T-helper 2 cell (primary cell): ENCODE measurements around the gene AAR2.

Source experiments
- DNase-seq, 5 experiments: peaks; one replicate each; pipeline versions ENCODE4 v3.0.0 to v3.0.0-alpha.2; 2012 to 2022
- total RNA-seq, 2 donors: gene quantifications; one replicate each; lab custom pipeline; 2026; lab: John Stamatoyannopoulos, UW

The AAR2 gene, protein sequence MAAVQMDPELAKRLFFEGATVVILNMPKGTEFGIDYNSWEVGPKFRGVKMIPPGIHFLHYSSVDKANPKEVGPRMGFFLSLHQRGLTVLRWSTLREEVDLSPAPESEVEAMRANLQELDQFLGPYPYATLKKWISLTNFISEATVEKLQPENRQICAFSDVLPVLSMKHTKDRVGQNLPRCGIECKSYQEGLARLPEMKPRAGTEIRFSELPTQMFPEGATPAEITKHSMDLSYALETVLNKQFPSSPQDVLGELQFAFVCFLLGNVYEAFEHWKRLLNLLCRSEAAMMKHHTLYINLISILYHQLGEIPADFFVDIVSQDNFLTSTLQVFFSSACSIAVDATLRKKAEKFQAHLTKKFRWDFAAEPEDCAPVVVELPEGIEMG
- total RNA-seq: 22.4 to 23.2 reads per million in 2 donors

DNA sequence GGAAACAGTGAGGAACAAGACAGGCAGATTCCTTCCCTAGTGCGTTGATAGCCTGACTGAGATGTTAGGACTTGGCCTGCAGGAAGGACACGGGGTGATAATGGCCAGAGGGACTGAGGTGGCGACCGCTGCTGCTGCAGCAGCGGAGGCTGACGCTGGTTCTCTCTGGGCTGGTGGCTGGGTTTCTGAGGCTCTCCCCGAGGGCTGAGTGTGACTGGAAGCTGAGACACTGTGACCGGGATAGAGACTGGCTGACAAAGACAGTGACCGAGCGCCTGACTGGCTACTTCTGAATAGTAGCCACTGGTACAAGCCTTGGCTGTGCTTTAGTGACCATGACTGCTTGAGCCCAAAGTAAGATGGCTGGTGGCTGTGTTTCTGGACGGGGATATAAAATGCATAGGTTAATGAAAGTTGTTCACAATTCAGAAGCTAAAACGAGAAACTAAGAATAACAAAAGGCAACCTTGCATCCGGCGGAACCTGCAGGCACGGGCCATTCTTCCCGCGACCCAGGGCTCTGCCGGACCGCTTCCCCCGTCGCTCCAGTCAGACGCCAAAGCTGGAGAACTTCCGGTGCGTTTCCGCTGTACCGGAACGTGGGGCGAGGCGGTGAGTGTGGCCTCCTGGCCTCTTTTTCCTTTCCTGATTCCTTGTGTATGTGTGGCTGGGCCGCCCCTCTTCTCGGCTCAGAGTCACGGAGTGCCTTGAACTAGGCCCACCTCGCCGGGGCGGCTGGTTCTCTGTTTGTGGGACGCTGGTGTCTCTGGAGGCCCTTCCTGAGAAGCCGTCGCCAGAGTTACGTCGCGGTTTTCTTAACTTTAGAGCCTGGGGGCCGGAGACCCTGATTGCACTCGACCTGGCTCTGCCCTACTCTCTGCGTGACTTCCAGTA is at the start of gene AAR2:
Gene AAR2, plus strand, starts transcription at position 587 of the 894 bp plus-strand sequence. CDS start 3,391 bp downstream, outside the sequence.
- peak; percentile 24 to 89 (median 58) for DNase-seq

DNA sequence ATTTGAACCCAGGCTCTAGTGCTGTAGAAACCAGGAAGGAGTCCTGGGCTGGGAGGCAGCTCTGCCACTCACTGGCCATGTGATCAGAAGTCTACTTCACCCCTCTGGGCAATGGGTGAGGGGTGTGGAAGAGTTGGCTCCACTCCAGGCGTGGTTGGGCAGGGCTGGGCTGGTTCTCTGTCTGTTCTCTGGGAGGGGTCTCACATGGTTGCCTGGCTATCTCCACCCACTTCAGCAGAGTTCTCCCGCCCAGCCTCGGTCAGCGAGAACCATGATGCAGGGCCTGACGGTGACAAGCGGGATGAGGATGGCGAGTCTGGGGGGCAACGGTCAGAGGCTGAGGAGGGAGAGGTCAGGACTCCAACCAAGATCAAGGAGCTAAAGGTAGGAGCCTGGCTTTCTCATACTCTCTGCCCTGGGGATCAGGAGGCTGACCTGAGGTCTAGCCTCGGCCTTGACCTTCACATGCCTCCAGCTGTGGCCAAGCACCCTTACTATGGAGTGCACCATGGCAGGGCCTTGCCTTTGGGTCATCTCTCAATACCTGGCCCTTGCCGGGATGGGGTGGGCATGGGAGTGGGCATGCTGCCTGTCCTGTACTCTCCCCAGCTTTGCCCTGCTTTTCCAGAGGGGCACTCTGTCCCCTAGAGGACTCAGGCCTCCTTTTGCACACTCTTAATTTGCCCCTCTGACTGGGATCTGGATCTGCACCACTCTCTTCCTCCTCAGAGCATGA is 42.1 kb upstream of the AAR2 start:
- DNase-seq: no peak

DNA sequence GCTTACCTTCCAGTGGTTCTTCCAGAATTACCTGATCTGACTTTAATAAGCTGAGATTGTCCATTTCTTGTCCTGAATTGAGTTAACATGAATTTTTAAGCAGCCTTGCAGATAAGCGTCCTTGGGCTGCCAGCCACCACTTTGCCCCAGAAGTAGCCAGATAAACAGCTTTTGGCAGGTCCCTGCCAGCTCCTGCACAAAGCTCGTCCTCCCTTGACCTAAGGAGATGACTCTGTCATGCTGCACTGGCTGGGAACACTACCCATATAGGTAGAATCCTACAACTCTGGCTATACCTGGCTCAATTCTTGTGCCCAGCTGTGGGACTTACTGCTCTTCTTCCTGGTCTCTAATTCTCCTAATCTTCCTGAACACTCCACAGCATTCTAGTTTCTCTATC is 39.6 kb upstream of the AAR2 start:
- no peak for DNase-seq

DNA sequence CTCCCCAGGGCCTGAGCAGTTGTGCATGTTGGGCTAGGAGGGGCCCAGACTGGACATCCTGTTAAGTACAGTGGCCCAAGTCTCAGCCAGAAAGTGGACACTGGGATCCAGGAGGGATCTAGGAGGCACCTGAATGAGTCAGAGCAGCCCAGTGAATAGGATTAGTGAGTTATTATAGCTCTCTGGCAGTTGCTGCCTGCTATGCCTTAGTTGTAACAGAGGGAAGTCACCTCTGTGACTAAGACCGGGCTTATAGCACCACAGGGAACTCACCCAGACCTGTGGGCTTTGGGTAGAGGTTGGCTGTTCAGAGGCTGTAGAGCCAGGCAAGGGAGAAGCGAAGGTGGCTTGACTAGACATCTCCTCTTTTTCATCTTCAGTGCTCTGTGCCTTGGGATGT is 39.0 kb upstream of the AAR2 start:
- no peak for DNase-seq

DNA sequence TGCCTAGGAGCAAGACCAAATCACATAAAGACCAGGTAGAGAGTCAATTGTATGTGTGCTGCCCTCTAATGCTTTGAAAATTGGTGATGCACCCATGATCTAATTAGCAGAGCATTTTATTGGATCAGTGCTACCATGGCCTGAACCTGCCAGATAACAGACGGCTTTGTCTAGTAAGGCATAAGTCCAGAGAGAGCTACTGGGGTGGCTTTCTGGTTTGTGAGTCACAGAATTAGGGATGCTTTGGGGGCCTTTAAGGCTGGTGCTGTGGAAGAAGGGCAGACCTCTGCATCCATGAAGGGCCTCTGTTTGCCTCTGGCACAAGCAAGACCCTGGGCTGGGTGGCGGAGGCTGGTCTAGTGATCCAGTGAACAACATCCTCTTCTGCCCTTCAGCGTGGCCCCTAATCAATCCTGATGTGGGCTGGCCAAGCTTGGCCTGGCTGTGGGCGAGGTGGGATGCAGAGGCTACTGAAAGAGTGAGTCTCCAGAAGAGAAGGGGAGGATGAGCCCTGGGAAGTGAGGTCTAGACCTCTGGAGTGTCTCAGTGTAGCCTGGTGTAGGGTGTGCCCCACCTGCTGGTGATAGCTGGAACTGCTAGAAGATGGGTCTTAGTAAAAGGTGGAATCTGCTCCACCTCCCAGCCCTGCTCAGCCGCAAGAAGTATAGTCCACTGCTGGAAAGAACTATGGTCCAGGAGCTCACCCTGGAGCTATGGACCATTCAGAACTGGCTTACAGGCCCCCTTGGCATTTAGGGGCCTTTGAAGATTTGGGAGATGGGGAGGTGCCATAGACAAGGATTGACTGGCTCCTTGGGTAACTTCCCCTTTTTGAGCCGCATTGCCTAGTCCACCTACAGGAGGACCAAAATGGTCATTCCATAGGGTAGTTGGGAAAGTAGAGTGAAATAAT is 36.7 kb upstream of the AAR2 start:
- DNase-seq: peak; percentile 17 to 70 (median 49)

DNA sequence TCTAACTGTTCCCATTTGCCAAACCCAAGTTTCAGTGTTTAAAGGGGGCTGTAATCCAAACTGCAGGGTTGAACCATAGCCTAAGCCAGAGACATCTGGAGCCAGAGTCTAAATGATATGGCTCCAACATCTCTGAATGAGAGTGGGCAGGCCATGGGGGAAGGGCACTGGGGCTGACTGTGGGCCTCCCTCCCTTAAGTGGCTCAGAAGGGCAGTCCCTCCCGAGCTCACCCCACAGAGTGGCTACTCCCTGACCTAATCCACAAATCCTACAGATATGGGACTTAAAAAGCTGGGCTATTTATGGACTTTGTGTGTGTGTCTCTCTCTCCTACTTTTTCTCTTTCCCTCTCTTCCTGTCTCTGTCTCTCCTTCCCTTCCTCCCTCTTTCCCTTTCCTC is 35.8 kb upstream of the AAR2 start:
- DNase-seq: no peak

DNA sequence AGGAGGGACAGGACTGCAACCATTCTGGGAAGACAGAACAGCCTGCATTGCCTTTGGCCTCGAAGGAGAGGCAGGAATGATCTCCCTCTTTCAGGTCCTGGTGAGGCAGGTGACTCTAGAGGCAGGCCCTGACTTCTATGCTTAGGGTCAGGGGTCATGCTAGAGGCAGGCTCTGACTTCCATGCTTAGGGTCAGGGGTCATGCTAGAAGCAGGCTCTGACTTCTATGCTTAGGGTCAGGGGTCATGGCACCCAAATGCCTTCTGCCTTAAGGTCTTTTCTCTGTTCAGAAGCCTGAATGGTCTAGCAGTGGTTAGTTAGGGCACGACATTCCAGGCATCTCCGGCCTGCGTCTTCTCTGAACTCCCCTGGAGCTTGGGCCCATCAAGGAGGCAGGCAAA is 35.1 kb upstream of the AAR2 start:
- DNase-seq: no peak

DNA sequence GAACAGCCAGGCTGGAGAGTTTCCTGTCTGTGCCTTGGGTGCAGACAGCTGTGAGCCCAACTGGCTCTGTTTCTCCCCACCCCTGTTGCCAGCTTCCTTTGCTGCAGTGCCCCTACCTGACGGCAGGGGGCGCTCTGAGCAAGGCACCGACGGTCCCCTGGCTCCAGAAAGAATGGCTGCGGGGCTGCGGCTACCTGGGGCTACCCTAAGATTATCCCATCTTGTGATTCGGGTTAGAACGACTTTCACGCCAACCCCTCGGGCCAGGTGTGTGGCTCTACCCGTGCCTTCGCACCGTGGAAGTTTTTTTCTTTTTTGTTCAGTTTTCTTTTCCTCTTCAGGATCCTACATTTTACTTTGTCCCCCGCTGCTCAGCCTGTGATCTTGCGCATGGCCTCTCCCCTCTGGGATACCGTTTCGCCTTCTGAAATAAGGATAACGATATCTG is 33.4 kb upstream of the AAR2 start:
- peak; percentile 48 to 69 (median 64) for DNase-seq

DNA sequence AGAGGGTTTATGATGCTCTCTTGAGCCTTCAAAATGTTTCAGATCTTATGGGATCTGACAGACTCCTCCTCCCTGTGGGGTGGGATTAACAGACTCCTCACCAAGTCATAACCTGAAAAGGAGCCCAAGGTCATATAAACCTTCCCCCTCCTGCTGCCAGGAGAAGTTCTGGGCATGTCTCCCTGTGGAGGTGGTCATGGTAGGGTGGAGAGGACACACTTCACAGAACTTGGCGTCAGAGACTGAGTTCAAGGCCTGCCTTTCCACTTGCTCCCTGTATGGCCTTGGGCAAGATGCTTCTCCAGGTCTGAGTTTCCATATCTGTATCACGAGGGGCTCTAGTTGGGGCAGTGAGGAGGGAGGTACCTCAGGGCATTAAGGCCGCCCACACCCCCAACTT is 32.4 kb upstream of the AAR2 start:
- DNase-seq: no peak

DNA sequence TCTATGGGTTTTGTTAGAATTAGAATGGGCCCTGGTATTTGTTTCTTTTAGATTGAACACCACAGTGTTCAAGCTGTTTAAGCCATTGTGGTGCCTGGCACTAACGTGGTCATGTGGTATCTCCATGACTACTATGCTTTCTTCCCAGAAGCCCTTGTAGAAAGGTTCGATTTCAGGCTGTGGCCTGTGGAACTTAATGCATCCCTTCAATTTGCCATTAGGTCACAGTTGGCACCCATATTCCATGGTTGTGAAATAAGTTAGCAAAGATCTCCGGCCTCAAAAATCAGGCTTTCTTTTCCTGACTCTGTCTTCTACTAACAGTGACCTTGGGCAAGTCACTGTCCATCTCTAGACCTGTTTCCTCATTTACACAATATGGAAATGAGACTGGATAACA is 31.3 kb upstream of the AAR2 start:
- DNase-seq: no peak

DNA sequence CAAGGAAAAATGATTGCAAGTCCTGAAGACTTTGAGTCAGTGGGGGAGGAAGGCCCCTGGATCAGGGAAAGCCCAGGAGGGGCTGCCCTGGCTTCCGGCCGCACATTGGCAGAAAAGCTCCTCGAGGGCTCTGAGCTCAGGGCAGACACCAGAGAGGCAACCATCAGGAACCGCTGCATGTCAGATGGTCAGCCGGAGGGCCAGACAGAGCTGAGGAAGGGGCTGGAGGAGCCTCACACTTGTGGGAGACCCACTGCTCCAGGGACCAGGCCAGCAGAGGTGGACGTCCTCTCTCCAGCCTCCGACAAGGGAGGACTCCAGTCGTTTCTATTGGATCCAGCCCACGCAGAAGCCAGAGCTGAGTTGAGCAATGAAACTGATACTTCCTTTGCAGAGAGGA is 30.2 kb upstream of the AAR2 start:
- DNase-seq: no peak

DNA sequence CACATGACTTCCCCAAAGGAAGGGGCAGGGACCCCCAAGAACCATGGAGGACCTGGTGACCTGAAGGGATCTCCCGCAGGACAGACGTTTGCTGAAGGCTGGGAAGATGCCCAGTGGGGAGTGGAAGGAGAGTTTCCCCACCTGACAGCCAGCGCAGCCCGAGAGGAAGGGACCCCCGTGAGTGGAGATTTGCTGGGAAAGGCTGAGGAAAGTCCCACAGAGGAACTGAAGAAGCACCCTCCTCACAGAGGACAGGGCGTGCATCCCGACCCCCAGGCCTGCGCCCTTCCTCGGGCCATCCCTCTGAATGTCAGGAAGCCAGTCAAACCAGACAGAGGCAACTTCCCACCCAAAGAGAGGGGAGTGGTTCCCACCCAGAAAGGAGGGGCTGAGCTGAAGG is 29.6 kb upstream of the AAR2 start:
- DNase-seq: no peak

DNA sequence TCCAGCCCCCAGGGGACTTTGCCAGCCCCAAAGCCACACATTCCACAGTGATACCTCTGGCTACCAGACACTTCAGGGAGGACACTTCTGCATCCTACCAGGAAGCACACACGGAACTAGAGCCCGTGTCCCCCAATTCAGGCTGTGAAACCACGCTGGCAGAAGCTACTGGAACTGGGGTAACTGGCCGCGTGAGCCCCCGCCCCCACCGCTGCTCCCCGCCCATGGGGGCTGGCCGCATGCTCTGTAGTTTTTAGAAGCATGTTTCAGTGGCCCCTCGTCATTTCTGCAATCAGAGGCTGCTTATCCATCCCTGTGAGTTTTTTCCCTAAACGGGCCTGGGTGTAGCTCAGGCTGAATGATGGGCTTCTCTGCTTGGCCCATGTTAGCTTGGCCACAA is 28.7 kb upstream of the AAR2 start:
- DNase-seq: no peak

DNA sequence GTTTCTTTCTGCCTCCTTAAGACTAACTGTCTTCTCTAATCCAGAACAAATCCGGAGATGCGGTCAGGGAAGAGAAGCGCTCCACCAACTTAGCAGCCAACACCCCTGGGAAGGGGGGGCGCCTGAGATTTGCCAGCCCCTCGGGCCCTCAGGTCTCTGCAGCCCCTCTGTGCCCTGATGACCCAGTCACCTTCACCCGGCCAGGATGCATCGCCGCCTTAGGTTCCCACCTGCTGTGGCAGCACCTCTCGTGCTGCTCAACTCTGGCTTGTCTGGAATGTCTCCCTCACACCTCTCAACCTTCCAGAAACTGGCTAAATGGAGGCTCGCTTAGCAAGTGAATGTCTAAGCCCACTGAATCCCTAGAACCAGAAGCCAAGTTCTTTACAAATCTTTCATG is 28.0 kb upstream of the AAR2 start:
- no peak for DNase-seq

DNA sequence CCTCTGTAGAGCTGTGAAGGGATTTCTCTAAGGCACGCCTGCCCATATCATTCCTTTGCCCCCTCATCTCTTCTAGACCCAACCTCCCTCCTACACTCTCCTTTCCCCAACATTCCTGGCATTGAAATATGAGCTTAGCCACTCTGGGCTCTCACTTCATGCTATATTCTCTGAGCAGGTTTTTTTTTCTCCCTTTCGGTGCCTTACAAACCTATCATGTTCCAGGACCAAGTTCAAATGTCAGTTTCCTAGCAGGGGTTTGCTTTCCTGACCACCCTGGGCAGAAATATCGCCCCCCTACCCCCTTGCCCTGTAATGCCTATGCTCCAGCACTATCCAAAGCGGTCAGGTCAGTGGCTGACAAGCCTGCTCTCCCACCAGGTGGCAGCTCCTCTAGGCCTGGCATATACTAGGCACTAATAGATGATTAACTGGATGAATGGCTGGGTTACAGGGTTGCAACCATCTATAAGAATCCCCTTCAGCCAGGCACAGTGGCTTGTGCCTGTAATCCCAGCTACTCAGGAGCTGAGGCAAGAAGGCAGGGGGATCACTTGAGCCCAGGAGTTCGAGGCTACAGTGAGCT is 25.7 kb upstream of the AAR2 start:
- no peak for DNase-seq

DNA sequence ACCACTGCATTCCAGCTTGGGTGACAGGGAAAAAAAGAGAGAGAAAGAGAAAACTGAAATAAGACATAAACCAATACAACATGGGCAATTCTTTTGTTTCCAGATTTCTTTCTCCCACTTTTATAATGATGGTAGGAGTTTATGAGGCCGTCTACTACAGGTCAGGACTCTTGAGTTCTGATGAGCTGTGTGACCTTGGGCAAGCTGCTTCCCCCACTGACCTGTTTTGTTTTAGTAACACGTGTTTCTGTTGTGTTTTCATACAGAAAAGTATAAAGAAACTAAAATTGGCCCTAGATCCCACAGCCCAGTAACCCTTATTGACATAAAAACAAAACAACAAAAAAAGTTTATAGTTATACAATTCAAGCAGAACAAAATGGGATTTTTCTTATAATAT is 22.9 kb upstream of the AAR2 start:
- no peak for DNase-seq

DNA sequence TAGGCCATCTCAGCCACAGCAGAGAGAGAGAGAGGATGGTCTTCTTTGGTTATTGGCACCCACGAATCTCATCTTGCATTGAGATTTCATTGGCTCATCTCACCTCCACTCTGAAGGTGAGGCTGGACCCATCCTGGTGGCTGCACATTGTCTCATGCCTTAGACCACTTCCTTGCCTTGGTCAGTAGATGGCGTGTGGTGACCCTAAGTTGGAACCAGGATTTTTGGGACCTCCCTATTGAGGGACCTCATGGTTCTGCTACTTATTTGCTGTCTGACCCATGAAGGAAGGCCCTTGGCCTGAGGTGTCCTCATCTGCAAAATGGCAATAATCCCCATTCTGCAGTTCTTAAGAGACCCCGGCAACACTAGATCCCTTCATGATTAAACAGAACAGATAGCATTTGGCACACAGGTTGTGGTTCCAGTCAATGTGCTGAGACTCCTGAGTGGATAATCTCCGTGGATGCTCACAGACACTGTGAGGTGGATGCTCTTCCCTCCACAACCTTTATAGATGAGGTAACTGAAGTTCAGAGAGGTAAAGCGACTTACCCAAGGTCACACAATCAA is 21.5 kb upstream of the AAR2 start:
- DNase-seq: peak in 1 of 5 experiments; percentile 13

DNA sequence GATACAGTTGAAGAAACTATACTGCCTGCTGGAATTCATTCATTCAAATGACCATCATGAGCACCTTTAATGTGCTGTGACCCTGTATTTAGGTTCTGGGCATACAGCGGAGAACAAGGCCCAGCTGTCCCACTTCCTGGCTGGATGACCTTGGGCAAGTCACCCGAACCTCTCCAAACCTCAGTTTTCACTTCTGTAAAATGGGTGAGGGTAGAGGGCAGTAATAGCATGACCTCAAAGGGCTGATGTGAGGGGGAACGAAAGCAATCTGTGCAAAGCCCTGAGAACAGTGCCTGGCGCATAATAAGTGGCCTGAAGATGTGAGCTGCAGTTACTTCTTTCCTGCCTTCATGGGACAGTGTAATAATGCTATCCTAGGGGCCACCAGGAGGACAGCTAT is 20.5 kb upstream of the AAR2 start:
- no peak for DNase-seq

DNA sequence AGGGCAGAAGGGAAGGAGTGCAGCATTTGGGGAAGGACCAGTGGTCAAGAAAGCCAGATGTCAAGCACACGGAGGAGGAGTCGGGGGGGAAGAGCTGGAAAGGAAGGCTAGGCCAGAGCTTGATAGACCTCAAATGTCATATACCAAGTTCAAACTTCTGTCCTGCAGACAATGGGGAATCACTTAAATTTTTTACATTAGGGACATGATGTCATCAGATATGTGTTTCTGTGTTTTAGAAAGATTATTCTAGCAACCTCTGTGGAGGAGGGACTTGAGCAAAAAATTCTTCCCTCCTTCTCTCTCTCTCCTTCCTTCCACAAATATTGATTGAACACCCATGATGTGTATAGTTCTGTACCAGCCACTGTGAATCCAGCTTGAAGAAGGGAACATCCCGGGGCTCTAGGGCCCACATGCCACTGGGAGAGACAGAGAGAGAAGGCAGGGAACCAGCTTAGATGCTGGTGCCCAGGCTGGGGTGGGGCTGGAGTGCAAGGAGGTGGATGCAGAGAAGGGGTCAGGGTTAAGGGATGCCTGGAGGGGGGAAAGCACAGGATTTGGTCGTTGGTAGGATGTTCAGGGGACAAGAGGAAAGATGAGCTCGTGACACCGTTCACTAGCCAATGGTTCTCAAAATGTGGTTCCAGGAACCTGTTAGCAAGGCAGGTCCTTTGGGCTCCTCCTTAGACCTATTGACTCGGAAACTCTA is 19.8 kb upstream of the AAR2 start:
- no peak for DNase-seq

DNA sequence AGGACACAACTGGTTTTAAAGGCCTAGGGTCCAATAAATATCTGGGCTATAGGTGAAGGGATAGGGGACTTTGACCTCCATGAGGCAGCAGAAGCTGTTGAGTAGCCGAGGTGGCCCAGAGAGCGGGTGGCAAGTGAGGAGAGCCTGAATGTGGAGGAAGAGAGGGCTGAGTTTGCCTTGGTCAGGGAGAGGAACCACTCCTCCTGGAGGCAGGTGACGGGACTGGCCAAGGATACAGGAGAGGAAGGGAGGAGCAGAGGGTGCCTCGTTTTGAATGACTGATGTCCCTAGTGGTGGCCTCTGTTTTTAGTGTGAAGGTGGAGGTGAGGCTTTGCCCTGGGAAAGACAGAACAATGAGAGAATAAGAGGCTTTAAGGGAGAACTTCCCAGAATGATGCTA is 19.1 kb upstream of the AAR2 start:
- DNase-seq: no peak
